NOMO-1 treated with DMSO at 0.1 percent for 48 hours (cell line): ENCODE measurements around the gene CLEC2D.
"Not testable (repeated sequence)": the region's sequence is repeated elsewhere in the genome, so short reads cannot be mapped to it uniquely, and the experiment has no call there.

Experiments used
- DNase-seq: peaks from one replicate; lab custom pipeline; 2025; ENCODE audit not compliant: unreplicated experiment; lab: John Stamatoyannopoulos, UW

Gene CLEC2D

GRCh38 chr12:9699269-9699897 lies 29.9 kb downstream of the CLEC2D start:
- DNase-seq, result no peak

GRCh38 chr12:9699898-9700605 lies 30.5 kb downstream of the CLEC2D start:
- no peak for DNase-seq

- no peak for DNase-seq
These were observed 31.1 kb downstream of the CLEC2D start for GRCh38 chr12:9700606-9700956.

- no peak for DNase-seq
These were observed 32.1 kb downstream of the CLEC2D start for GRCh38 chr12:9701380-9702154.

- no peak for DNase-seq
These were observed 32.7 kb downstream of the CLEC2D start for GRCh38 chr12:9702255-9702654.

GRCh38 chr12:9704561-9704960 lies 35.0 kb downstream of the CLEC2D start:
- DNase-seq, result not testable (repeated sequence)

GRCh38 chr12:9706086-9706685 lies 36.7 kb downstream of the CLEC2D start:
- DNase-seq, result no peak

- no peak for DNase-seq
These were observed 37.8 kb downstream of the CLEC2D start for GRCh38 chr12:9707356-9707755.

GRCh38 chr12:9707864-9708808 lies 38.6 kb downstream of the CLEC2D start:
- peak; percentile 35 for DNase-seq

- DNase-seq, result no peak
These were observed 39.3 kb downstream of the CLEC2D start for GRCh38 chr12:9708853-9709252.

- DNase-seq, result no peak
These were observed 41.3 kb downstream of the CLEC2D start for GRCh38 chr12:9710584-9711375.

- DNase-seq, result no peak
These were observed 42.2 kb downstream of the CLEC2D start for GRCh38 chr12:9711664-9712063.

- not testable (repeated sequence) for DNase-seq
These were observed 43.6 kb downstream of the CLEC2D start for GRCh38 chr12:9713032-9713558.

GRCh38 chr12:9717070-9717925 lies 47.8 kb downstream of the CLEC2D start:
- no peak for DNase-seq

- no peak for DNase-seq
These were observed 49.5 kb downstream of the CLEC2D start for GRCh38 chr12:9718968-9719367.

- no peak for DNase-seq
These were observed 50.3 kb downstream of the CLEC2D start for GRCh38 chr12:9719790-9720189.

- peak; percentile 80 for DNase-seq
These were observed 52.0 kb downstream of the CLEC2D start for GRCh38 chr12:9721394-9722092.

- DNase-seq, result no peak
These were observed 54.5 kb downstream of the CLEC2D start for GRCh38 chr12:9724023-9724422.
